GM19467 (cell line): ENCODE measurements around the gene FAM216A.
"Not testable (repeated sequence)": the region's sequence is repeated elsewhere in the genome, so short reads cannot be mapped to it uniquely, and the experiment has no call there.

Experiments used
- ATAC-seq: cut with Tn5 transposase; IDR thresholded peaks from one replicate; pipeline ENCODE4 v1.9.1; 2021; ENCODE audit warnings: mild to moderate bottlenecking, moderate library complexity; ENCODE audit not compliant: unreplicated experiment

Gene FAM216A, protein sequence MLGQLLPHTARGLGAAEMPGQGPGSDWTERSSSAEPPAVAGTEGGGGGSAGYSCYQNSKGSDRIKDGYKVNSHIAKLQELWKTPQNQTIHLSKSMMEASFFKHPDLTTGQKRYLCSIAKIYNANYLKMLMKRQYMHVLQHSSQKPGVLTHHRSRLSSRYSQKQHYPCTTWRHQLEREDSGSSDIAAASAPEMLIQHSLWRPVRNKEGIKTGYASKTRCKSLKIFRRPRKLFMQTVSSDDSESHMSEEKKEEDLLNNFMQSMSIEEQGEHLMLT

GRCh38 chr12:110468214-110469048, at the start of gene FAM216A, which contains the start of gene GPN3:
FAM216A (plus strand) TSS chr12:110468845; CDS start chr12:110468876, 31 bp downstream.
GPN3 (minus strand) TSS chr12:110468257; CDS start chr12:110468203, 54 bp downstream.
- ATAC-seq = peak; percentile 64

DNA sequence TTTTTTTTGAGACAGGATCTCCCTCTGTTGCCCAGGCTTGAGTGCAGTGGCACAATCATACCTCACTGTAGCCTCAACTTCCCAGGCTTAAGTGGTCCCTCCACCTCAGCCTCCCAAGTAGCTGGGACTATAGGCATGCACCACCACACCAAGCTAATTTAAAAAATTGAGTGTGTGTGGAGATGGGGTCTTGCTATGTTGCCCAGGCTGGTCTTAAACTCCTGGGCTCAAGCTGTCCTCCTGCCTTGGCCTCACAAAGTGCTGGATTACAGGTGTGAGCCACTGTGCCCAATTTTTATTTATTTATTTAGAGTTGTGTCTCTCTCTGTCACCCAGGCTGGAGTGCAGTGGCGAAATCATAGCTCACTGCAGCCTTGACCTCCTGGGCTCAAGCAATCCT, 48.0 kb upstream of the FAM216A start:
- ATAC-seq = not testable (repeated sequence)

- no peak for ATAC-seq
These were observed 47.4 kb upstream of the FAM216A start for GRCh38 chr12:110421159-110421661.

DNA sequence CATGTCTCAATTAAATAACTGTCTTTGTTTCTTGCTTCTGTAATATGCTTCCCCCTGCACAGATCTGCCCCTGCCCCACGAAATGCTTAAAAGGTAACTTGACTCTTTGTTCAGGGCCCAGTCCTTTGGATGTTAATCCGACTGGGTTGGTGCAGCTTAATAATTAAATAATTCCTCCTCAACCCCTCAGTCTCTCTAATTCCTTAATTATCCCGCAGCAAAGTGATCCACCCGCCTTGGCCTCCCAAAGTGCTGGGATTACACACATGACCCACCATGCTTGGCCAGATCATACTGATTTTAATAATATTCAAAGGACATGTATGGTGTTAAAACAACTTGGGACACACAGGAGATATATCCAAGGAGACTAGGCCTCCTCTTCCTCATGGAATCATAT, 46.9 kb upstream of the FAM216A start:
- ATAC-seq = no peak

DNA sequence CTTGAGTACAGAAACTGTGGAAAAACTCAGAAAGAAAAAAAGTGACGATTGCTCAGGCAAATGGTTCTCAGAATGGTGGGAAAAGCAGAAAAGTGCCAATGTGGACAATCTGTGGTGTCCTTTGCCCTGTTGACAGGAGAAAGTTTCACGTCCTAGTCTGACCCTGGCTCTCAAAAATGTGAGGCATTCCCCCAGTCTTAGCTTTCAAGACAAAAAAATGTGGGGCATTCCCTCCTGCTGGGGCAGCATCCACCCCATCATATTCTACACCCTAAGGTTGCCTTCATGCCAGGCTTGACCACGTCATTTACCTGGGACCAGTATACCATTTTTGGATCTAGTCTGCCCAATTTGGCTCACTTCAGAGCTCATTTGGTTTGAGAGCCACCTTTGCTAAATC, 44.4 kb upstream of the FAM216A start:
- no peak for ATAC-seq

DNA sequence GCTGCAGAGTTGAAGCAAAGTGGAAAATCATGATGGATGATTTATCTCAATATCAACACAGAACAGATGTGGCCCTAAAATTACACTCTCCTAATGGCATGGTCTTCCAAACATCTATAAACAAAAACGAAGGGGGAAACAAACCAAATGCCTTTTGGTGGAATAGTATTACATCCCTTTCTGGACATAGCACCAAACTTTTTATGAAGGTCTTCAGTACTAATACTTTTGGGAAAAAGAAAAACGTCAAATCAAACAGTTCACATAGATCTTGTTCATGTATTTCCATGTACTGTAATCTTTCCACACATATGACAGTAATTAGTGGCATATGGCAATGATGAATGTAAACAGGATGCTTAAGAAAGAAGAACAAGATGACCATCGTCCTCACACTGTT, 42.2 kb upstream of the FAM216A start:
- no peak for ATAC-seq

DNA sequence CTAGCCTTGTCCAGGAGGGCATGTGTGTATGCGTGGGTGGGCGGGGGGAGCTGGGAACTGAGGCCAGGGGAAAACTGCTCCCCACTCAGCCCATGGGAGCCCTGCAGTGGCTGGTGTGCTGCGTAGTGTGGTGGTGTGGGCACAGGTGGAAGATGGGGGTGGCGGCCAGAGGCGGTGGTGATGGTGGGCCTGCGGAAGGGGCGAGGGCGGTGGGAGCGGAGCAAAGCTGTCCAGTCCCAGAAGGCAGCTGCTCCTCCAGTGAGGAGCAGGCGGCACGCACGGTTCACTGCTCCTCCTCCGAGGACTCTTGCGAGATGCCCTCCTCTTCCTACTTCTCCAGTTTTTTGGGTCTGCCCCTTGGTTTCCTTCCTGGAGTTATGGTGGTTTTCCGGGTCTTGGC, 39.0 kb upstream of the FAM216A start:
- not testable (repeated sequence) for ATAC-seq

- no peak for ATAC-seq
These were observed 36.6 kb upstream of the FAM216A start for GRCh38 chr12:110431957-110432587.

- ATAC-seq = no peak
These were observed 32.4 kb upstream of the FAM216A start for GRCh38 chr12:110436231-110436630.

GRCh38 chr12:110444455-110444854, 24.2 kb upstream of the FAM216A start:
- no peak for ATAC-seq

- peak; percentile 88 for ATAC-seq
These were observed 18.7 kb upstream of the FAM216A start, which contains the start of gene ARPC3 for GRCh38 chr12:110449799-110450497. ARPC3 (minus strand) TSS chr12:110450337; CDS start chr12:110450260, 77 bp downstream.

DNA sequence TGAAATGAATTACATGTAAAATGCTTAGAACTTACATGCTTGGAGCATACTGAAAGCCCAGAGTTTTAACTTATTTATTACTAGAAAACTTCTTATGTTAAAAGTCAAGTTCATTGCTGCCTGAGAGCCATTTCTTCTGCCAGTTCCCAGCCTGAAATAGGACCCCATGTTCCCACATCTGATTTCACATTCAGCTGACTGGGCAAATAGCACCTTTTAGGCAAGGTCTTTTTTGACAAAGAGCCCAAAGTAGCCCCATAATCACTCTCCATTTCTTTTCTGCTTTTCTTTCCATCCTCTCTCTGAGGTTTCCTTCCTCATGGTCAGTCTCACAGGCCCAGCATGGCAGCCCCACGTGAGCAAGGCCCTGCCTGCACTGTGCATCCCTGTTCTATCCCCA, 17.4 kb upstream of the FAM216A start:
- ATAC-seq = no peak

DNA sequence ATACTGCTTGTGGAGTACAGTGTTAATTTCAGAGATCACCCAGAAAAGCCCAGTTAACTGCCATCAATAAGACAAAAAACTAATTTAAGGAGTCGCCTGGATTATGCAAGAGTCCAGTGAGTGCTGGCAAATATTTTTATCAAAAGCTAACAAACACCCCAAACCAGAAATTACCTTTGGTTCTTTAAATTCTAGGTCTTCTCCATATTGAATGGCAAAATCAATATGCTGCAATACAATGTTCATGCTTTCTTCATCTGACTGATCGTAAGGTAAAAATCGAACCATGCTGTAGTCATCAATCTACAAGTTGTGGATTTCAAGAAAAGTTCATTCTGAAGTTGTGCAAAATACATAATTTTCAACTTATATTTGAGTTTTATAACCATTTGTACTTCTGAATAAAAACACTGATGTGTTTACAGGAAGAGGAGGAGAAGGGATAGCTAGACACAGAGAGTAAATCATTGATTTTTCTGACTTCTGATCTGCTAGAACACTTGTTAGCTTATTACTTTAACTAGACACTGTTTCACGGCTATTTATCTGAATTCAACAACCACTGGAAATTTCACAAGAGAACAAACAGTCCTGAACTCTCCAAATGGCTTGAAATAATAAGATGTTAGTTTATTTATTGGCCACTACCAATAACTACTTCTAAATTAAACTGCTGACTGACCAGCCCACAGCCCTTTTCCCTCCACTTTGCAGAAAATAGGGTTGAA, 14.9 kb upstream of the FAM216A start:
- no peak for ATAC-seq

- ATAC-seq = no peak
These were observed 9.9 kb upstream of the FAM216A start for GRCh38 chr12:110458756-110459155.

- ATAC-seq = not testable (repeated sequence)
These were observed 7.5 kb upstream of the FAM216A start for GRCh38 chr12:110461189-110461588.

- no peak for ATAC-seq
These were observed 3.6 kb upstream of the FAM216A start for GRCh38 chr12:110465024-110465423.

DNA sequence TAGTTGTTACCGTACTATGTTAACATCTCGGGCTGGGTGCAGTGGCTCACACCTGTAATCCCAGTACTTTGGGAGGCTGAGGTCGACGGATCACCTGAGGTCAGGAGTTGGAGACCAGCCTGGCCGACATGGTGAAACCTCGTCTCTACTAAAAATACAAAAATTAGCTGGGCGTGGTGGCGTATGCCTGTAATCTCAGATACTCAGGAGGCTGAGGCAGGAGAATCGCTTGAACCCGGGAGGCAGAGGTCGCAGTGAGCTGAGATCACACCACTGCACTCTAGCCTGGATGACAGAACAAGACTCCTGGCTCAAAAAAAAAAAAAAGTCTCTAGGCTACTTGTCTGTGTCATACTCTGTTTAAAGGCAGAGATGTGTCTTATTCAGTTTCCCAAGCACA, 2.9 kb upstream of the FAM216A start:
- not testable (repeated sequence) for ATAC-seq

GRCh38 chr12:110466791-110467190, 1.9 kb upstream of the FAM216A start:
- ATAC-seq = no peak

DNA sequence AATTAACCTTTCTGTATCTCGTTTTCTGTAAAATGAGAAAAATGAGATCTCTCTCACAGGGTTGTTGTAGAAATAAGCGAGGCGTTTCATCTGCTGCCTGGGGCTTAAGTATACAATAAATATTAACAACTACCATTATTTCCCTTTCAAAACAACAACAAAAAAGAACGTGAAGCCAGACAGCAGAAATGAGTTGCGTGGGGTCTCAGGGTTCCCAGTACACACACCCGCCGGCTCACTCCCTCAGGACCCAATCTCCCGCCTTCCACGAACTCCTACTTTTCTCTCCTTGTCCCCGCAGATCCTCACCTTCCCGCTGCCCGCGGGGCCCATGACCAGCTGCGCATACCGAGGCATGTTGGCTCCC, 815 bp upstream of the FAM216A start:
- no peak for ATAC-seq

- no peak for ATAC-seq
These were observed 6.8 kb downstream of the FAM216A start for GRCh38 chr12:110475426-110475825.
